CD8-positive, alpha-beta memory T cell (primary cell): ENCODE measurements around the gene TAF11L2. TPM values are rescaled to one million over a fixed set of nuclear protein-coding genes. Genes with fewer than 3 reads are reported as not detected.

ENCODE experiments used
- polyA plus RNA-seq: library from polyadenylated mRNA; unstranded; fragments of 300-500 nt; fragmentation: Illumina TruSeq; gene quantifications from one replicate; pipeline ENCODE4 v1.2.3, GENCODE V29; 2021
- total RNA-seq, 2 experiments: library from RNA; stranded (reverse); gene quantifications; one replicate each; pipeline ENCODE4 v1.2.3, GENCODE V29; 2021

TAF11L2 gene
- total and polyA plus RNA-seq, 3 experiments from 2014 or later = not detected

Other genes starting within 250 kb of the TAF11L2 start
- gene TAF11L3, start 20.1 kb downstream of the TAF11L2 start, total RNA-seq = not detected
- not detected for gene TAF11L3, start 20.1 kb downstream of the TAF11L2 start, polyA plus RNA-seq
- not detected for gene TAF11L4, start 23.6 kb downstream of the TAF11L2 start, total RNA-seq
- not detected for gene TAF11L4, start 23.6 kb downstream of the TAF11L2 start, polyA plus RNA-seq
- not detected for gene TAF11L5, start 27.0 kb downstream of the TAF11L2 start, total RNA-seq
- not detected for gene TAF11L5, start 27.0 kb downstream of the TAF11L2 start, polyA plus RNA-seq
- gene TAF11L6, start 30.4 kb downstream of the TAF11L2 start, total RNA-seq = not detected
- gene TAF11L6, start 30.4 kb downstream of the TAF11L2 start, polyA plus RNA-seq = not detected
- not detected for gene TAF11L7, start 87.5 kb downstream of the TAF11L2 start, total RNA-seq
- gene TAF11L7, start 87.5 kb downstream of the TAF11L2 start, polyA plus RNA-seq = not detected
- gene TAF11L8, start 92.7 kb downstream of the TAF11L2 start, total RNA-seq = not detected
- not detected for gene TAF11L8, start 92.7 kb downstream of the TAF11L2 start, polyA plus RNA-seq
- gene TAF11L9, start 96.2 kb downstream of the TAF11L2 start, total RNA-seq = not detected
- gene TAF11L9, start 96.2 kb downstream of the TAF11L2 start, polyA plus RNA-seq = not detected
- gene TAF11L10, start 99.6 kb downstream of the TAF11L2 start, total RNA-seq = not detected
- gene TAF11L10, start 99.6 kb downstream of the TAF11L2 start, polyA plus RNA-seq = not detected
- not detected for gene TAF11L11, start 106.0 kb downstream of the TAF11L2 start, total RNA-seq
- gene TAF11L11, start 106.0 kb downstream of the TAF11L2 start, polyA plus RNA-seq = not detected
- gene TAF11L12, start 112.2 kb downstream of the TAF11L2 start, total RNA-seq = not detected
- gene TAF11L12, start 112.2 kb downstream of the TAF11L2 start, polyA plus RNA-seq = not detected
- gene TAF11L13, start 133.9 kb downstream of the TAF11L2 start, total RNA-seq = not detected
- not detected for gene TAF11L13, start 133.9 kb downstream of the TAF11L2 start, polyA plus RNA-seq
- gene TAF11L14, start 136.2 kb downstream of the TAF11L2 start, total RNA-seq = not detected
- not detected for gene TAF11L14, start 136.2 kb downstream of the TAF11L2 start, polyA plus RNA-seq